Transverse colon (tissue), 4 donors: ENCODE data around the gene BEND7. TPM values are rescaled to one million over a fixed set of nuclear protein-coding genes. Genes with fewer than 3 reads are reported as not detected.

Source experiments
- DNase-seq: peaks from one replicate; pipeline ENCODE4 v3.0.0-alpha.2; 2019
- H3K27ac ChIP-seq, 4 donors: fragments of 200-600 bp; sonication (generic); 2 replicates each; pipeline ENCODE4 v1.5.1; 2016 to 2018; ENCODE audit warnings: inconsistent platforms in 4 of 4
- H3K27me3 ChIP-seq: fragments of 200-600 bp; sonication (generic); 2 replicates; pipeline ENCODE4 v1.5.1; 2017; ENCODE audit warnings: inconsistent platforms
- H3K36me3 ChIP-seq, 4 donors: fragments of 200-600 bp; sonication (generic); 2 replicates each; pipeline ENCODE4 v1.5.1; 2017 to 2019; ENCODE audit warnings: inconsistent platforms in 4 of 4
- H3K4me1 ChIP-seq, 4 donors: fragments of 200-600 bp; sonication (generic); 2 replicates each; pipeline ENCODE4 v1.5.1; 2017 to 2020; ENCODE audit warnings: inconsistent platforms in 4 of 4
- H3K4me3 ChIP-seq, 4 donors: fragments of 200-600 bp; sonication (generic); 1 replicate in 1 of 4; 2 replicates in 3 of 4; pipeline versions ENCODE4 v1.5.1 to v1.6.1; 2017 to 2019; ENCODE audit warnings: inconsistent platforms in 4 of 4
- H3K9me3 ChIP-seq, 2 donors: fragments of 200-600 bp; sonication (generic); 2 replicates each; pipeline ENCODE4 v1.5.1; 2017 to 2019; ENCODE audit warnings: inconsistent platforms in 2 of 2
- CTCF ChIP-seq, 5 experiments: fragments of 200-600 bp in 3 of 5; fragments of 450-650 bp in 2 of 5; sonication (generic) in 3 of 5; IDR thresholded peaks; 1 replicate in 2 of 5; 2 replicates in 3 of 5; pipeline ENCODE4 v1.5.1; 2016 to 2017; ENCODE audit warnings: antibody characterized with exemption in 5 of 5, inconsistent platforms in 3 of 5, mild to moderate bottlenecking in 2 of 5, moderate library complexity in 1 of 5
- EP300 ChIP-seq: sonication (generic); formaldehyde crosslinking; IDR thresholded peaks from one replicate; pipeline ENCODE4 v1.6.1; 2017; ENCODE audit warnings: antibody characterized with exemption, low read depth
- POLR2A ChIP-seq: fragments of 450-650 bp; IDR thresholded peaks from one replicate; pipeline ENCODE4 v1.6.1; 2016; ENCODE audit warnings: antibody characterized with exemption, mild to moderate bottlenecking, moderate library complexity
- POLR2AphosphoS5 ChIP-seq, 3 donors: sonication (generic); formaldehyde crosslinking; IDR thresholded peaks; one replicate each; pipeline ENCODE4 v1.6.1; 2016; ENCODE audit warnings: antibody characterized with exemption in 3 of 3
- WGBS, 2 donors: methylation state at CpG; one replicate each; pipeline ENCODE4 v1.1.5; 2018; ENCODE audit warnings: low coverage in 1 of 2; 5-methylcytosine and 5-hydroxymethylcytosine counted together
- in situ Hi-C, 4 donors: fragments of 200-750 bp; cut with MboI; loops; one replicate each; pipeline versions ENCODE4 v1.15.0 to v1.15.1; 2017; ENCODE audit warnings: low sequenced_read_pairs in 3 of 4, low pct_ligation_motif_present in 1 of 4, low pct_unique_long_range_greater_than_20kb in 1 of 4
- intact Hi-C: fragments of 100-400 bp; cut with DNase I; formaldehyde crosslinking; loops from one replicate; pipeline ENCODE4 v1.15.1; 2023; ENCODE audit warnings: low total_unique reads
- total RNA-seq, 4 donors: library from RNA; depleted of rRNA; stranded (reverse); fragments of >200 nt; gene quantifications; one replicate each; pipeline ENCODE4 v1.1.0, GENCODE V29; 2016

Gene BEND7
- total RNA-seq, 4 donors from 2014 or later: 16.1 to 41.4 (median 31.0) TPM

- Histone ChIP-seq H3K36me3 (no peaks in the 10 kb centered on the region), H3K4me3 (no peak overlapping the region), H3K4me1 (no peaks in the 10 kb centered on the region), H3K27me3 (peaks cover 14% of the 10 kb centered on the region), H3K27ac (no peak overlapping the region), H3K9me3 (no peaks in the 10 kb centered on the region)
- intact Hi-C loops: no loop called here
- DNase-seq: peak; percentile 51
- WGBS, 2 donors: 54 to 60% methylated on average over 2 to 11 of the region's 11 CpGs
- in situ Hi-C loops: loop anchor here in 1 of 4 donors (25.0 kb wide), 1 partner anchor 175 kb away; no protein-coding TSS in a partner anchor
- TF ChIP-seq CTCF (IDR thresholded peaks at IDR 0.05) (peak in 4 of 5 experiments; percentile 38 to 53 (median 46)), EP300 (no peak)
Observed at GRCh38 chr10:13536674-13537366, 8.0 kb upstream of the BEND7 start.

GRCh38 chr10:13535346-13535745 lies 6.5 kb upstream of the BEND7 start:
- H3K27me3 ChIP-seq: peaks cover 10% of the 10 kb centered on the region
- H3K36me3 ChIP-seq: no peaks in the 10 kb centered on the region
- H3K9me3 ChIP-seq: no peaks in the 10 kb centered on the region
- TF ChIP-seq CTCF (IDR thresholded peaks at IDR 0.05): no peak
- TF ChIP-seq EP300: no peak
- no peak for TF ChIP-seq POLR2AphosphoS5 (IDR thresholded peaks at IDR 0.05)
- TF ChIP-seq POLR2A: no peak
- no peak overlapping the region for H3K27ac ChIP-seq
- no peak overlapping the region for H3K4me3 ChIP-seq
- DNase-seq: no peak
- no peaks in the 10 kb centered on the region for H3K4me1 ChIP-seq
- 88 to 96% methylated on average over 4 of the region's 4 CpGs for WGBS, 2 donors
- in situ Hi-C loops (loop anchor here in 1 of 4 donors (25.0 kb wide), 1 partner anchor 173 kb away; no protein-coding TSS in a partner anchor), intact Hi-C loops (no loop called here)

GRCh38 chr10:13529714-13529973 lies 830 bp upstream of the BEND7 start:
- H3K27me3 ChIP-seq: peaks cover 3% of the 10 kb centered on the region
- H3K4me3 ChIP-seq: peak overlapping the region in 3 of 4 donors; percentile 39 to 70 (median 49)
- peaks cover 6 to 23% (median 14%) of the 10 kb centered on the region in 4 donors for H3K4me1 ChIP-seq
- intact Hi-C loops (no loop called here), in situ Hi-C loops (loop anchor here in 1 of 4 donors (25.0 kb wide), 1 partner anchor 167 kb away; no protein-coding TSS in a partner anchor)
- WGBS, 2 donors: 20 to 44% methylated on average over 1 to 8 of the region's 8 CpGs
- H3K27ac ChIP-seq: peak overlapping the region; percentile 66 to 78 (median 75)
- H3K36me3 ChIP-seq: no peaks in the 10 kb centered on the region
- no peak for TF ChIP-seq EP300
- TF ChIP-seq CTCF (IDR thresholded peaks at IDR 0.05): no peak
- no peaks in the 10 kb centered on the region for H3K9me3 ChIP-seq
- no peak for DNase-seq

GRCh38 chr10:13528123-13528874 lies 515 bp downstream of the BEND7 start:
- Histone ChIP-seq H3K4me3 (peak overlapping the region; percentile 55 to 77 (median 72)), H3K4me1 (peaks cover 6 to 23% (median 14%) of the 10 kb centered on the region in 4 donors), H3K27me3 (no peaks in the 10 kb centered on the region), H3K36me3 (no peaks in the 10 kb centered on the region), H3K9me3 (no peaks in the 10 kb centered on the region), H3K27ac (peak overlapping the region; percentile 79 to 84 (median 80))
- no peak for TF ChIP-seq POLR2AphosphoS5 (IDR thresholded peaks at IDR 0.05)
- no peak for TF ChIP-seq POLR2A
- no peak for TF ChIP-seq CTCF (IDR thresholded peaks at IDR 0.05)
- TF ChIP-seq EP300: no peak
- in situ Hi-C loops: loop anchor here in 1 of 4 donors (25.0 kb wide), 1 partner anchor 166 kb away; no protein-coding TSS in a partner anchor
- intact Hi-C loops: no loop called here
- 5% methylated on average over 79 of the region's 104 CpGs; no CpG with 5 or more reads in 1 of the 2 donors for WGBS, 2 donors
- DNase-seq: peak; percentile 43
